Measurements from ENCODE around the gene CACNA1C. TPM values are rescaled to one million over a fixed set of nuclear protein-coding genes. Genes with fewer than 3 reads are reported as not detected.

The CACNA1C gene
- total RNA-seq, 1 donor = 16.6 TPM

DNA sequence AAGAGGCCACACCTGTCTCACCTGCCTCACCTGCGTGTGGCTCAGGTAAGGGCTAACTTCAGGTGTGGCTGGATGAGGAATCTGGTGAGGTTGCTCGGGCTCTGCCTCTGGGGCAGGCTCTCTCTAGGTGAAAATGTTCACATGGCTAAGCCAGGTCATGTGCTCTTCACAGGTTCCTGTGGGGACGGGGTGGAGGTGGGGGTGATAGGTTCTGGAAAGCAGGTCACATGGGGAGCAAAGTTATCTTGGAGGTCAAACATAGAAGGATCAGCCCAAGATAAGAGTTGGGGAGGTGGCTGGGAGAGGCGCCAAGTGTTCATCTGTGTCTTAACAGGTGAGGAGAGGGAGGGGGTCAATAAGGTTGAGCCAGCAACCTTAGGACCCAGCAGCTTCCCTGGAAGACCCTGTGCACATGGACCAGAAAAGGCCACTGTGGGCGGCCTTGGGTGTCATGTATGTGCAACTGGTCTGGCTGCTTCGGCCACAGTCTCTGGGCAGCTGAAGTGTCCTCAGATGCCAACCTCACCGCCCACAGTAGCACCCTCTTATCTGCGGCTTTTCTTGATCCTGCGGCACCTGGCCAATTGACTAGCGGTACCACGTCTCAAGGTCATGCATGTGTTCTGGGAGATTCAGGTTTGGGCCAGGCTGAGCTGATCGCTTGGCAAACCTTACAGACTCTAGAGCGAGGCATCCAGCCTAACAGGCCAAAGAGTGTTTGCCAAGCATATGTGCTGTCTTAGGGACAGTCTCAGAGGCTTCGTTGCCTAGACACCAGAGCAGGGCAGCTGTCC is 60.5 kb downstream of the CACNA1C start:
- TF ChIP-seq, protein P1, sequence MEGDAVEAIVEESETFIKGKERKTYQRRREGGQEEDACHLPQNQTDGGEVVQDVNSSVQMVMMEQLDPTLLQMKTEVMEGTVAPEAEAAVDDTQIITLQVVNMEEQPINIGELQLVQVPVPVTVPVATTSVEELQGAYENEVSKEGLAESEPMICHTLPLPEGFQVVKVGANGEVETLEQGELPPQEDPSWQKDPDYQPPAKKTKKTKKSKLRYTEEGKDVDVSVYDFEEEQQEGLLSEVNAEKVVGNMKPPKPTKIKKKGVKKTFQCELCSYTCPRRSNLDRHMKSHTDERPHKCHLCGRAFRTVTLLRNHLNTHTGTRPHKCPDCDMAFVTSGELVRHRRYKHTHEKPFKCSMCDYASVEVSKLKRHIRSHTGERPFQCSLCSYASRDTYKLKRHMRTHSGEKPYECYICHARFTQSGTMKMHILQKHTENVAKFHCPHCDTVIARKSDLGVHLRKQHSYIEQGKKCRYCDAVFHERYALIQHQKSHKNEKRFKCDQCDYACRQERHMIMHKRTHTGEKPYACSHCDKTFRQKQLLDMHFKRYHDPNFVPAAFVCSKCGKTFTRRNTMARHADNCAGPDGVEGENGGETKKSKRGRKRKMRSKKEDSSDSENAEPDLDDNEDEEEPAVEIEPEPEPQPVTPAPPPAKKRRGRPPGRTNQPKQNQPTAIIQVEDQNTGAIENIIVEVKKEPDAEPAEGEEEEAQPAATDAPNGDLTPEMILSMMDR (IDR thresholded peaks at IDR 0.05; ENCODE audit: insufficient read depth, low read length) = no peak
- H3K4me3 ChIP-seq (ENCODE audit: low read depth, low read length) = no peak overlapping the region
- DNase-seq (ENCODE audit: low read depth) = no peak

DNA sequence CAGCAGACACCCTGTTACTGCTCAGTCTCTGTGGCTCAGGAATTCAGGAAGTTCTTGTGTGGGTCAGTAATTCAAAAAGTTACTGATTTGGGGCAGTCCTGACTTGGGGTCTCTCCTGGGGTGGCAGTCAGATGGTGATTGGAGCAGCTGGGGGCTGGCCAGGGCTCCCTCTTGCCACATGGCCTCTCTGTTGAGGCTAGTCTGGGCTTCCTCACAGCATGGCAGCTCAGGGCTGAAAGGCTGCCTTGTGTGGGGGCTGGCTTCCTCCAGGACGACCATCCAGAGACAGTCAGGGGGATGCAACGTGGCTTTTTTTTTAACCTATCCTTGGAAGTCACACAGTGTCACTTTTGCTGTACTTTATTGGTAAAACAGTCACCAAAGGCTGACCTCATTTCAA is 61.3 kb downstream of the CACNA1C start:
- TF ChIP-seq, protein P1 (IDR thresholded peaks at IDR 0.05; ENCODE audit: insufficient read depth, low read length) = no peak
- DNase-seq (ENCODE audit: low read depth) = no peak
- H3K4me3 ChIP-seq (ENCODE audit: low read depth, low read length) = no peak overlapping the region

DNA sequence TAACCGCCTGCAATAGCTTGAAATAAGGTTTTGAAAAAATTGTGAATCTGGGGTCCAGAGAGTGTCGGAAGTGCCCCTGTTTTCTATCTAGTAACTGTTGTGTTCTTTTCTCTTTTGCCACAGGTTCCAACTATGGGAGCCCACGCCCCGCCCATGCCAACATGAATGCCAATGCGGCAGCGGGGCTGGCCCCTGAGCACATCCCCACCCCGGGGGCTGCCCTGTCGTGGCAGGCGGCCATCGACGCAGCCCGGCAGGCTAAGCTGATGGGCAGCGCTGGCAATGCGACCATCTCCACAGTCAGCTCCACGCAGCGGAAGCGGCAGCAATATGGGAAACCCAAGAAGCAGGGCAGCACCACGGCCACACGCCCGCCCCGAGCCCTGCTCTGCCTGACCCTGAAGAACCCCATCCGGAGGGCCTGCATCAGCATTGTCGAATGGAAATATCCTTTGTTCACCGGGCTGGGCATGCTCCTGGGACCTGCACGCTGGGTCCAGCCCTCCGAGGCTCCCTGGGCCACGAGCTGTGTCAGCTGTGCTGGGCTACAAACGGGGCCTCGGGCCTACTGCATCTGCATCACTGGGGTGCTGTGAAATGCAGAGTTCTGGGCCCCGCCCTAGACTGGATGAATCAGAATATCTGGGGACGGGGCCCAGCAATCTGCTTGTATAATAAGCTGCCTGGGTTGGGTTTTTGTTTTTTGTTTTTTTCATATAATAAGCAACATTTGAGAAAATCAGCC is 62.5 kb downstream of the CACNA1C start:
- TF ChIP-seq, protein P1 (IDR thresholded peaks at IDR 0.05; ENCODE audit: insufficient read depth, low read length) = no peak
- no peak for DNase-seq (ENCODE audit: low read depth)
- H3K4me3 ChIP-seq (ENCODE audit: low read depth, low read length) = no peak overlapping the region

DNA sequence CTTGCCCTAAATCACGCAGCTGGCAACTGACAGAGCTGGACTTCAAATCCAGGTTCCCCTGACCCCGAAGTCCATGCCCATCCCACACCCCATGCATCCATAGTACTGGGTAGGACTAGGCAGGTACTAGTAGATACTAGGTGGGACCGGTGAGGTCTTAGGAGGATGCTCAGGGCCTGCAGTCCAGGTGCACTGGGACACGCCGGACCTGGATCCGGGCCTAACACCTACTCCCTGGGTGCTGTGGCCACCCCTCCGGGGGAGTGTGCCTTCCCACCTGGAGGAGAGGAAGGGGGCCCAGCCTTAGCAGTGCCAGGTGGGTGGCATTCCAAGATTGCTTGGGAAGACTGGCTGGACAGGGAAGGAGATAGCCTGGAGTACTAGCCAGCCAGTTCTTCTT is 64.8 kb downstream of the CACNA1C start:
- TF ChIP-seq, protein P1 (IDR thresholded peaks at IDR 0.05; ENCODE audit: insufficient read depth, low read length) = no peak
- DNase-seq (ENCODE audit: low read depth) = no peak
- no peak overlapping the region for H3K4me3 ChIP-seq (ENCODE audit: low read depth, low read length)

DNA sequence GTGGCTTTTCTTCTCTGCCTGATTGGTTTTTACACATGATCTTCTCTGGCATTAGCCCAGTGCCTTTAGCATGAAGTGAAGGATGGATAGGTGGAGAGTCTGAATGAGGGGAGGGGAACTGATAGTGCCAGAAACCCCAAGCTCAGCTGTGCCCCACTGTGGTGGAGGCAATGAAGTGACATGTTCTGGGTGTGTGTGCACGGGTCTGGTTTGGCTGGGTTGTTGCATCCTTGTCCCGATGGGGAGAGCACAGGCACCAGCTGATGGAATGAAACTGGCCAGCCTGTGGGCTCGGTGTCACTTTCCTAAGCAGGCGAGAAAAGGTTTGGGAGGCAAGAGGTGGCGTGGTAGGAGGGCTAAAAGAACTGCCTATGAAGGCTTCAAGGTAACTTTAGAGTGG is 65.3 kb downstream of the CACNA1C start:
- H3K4me3 ChIP-seq (ENCODE audit: low read depth, low read length) = no peak overlapping the region
- TF ChIP-seq, protein P1 (IDR thresholded peaks at IDR 0.05; ENCODE audit: insufficient read depth, low read length) = no peak

DNA sequence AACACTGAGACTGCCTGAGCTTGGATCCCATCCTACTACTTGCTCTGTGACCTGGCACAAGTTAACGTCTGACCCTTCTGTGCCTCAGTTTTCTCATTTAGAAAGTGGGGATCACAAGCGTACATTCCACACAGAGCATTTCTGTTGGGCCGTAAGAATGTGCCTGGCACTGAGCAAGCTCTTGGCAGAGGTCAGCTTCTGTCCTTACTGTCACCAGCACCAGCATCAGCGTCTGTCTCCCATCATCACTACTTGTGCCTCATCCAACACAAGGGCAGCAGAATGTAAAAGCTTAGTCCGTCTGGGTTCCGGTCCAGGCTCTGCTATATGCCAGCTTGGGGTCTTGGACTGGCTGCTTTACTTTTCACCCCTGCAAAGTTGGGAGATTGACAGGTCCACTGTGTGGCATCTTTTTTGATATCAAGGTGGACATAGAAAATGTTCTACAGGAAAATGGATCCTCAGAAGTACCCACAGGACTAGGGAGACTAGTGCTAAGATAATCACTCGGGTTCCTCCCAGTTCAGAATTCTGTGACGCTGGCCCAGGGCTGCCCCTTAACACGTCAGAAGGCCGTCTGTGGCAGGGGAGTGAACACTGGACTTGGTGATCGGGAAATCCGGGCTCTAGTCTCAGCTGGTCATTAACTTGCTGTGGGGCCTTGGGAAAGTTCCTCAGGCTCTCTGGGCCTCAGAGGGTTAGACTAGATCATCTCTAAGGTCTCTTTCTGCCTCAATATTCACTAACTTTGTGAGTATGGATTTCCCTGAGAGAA is 65.9 kb downstream of the CACNA1C start:
- DNase-seq (ENCODE audit: low read depth) = no peak
- TF ChIP-seq, protein P1 (IDR thresholded peaks at IDR 0.05; ENCODE audit: insufficient read depth, low read length) = no peak
- no peak overlapping the region for H3K4me3 ChIP-seq (ENCODE audit: low read depth, low read length)

More for the DNA sequence above, 65.3 kb downstream of the CACNA1C start:
- no peak for DNase-seq (ENCODE audit: low read depth)

Measured in fibroblast of the aortic adventitia (primary cell).